Sigmoid colon (tissue), 4 donors: ENCODE results near the gene GORASP1.

Experiments used
- POLR2AphosphoS5 ChIP-seq, 4 donors: sonication (generic); formaldehyde crosslinking; IDR thresholded peaks; one replicate each; pipeline ENCODE4 v1.6.1; 2017; ENCODE audit warnings: antibody characterized with exemption in 4 of 4
- TF ChIP-seq, protein P1 (sequence below), 4 experiments: fragments of 450-650 bp in 3 of 4; fragments of 200-600 bp in 1 of 4; IDR thresholded peaks; one replicate each; pipeline ENCODE4 v1.5.1; 2016 to 2019; ENCODE audit warnings: antibody characterized with exemption in 4 of 4, mild to moderate bottlenecking in 3 of 4, moderate library complexity in 2 of 4

GRCh38 chr3:39130026-39130425 lies 22.6 kb upstream of the GORASP1 start:
- TF ChIP-seq POLR2AphosphoS5 (IDR thresholded peaks at IDR 0.05) = no peak
- TF ChIP-seq, protein P1, sequence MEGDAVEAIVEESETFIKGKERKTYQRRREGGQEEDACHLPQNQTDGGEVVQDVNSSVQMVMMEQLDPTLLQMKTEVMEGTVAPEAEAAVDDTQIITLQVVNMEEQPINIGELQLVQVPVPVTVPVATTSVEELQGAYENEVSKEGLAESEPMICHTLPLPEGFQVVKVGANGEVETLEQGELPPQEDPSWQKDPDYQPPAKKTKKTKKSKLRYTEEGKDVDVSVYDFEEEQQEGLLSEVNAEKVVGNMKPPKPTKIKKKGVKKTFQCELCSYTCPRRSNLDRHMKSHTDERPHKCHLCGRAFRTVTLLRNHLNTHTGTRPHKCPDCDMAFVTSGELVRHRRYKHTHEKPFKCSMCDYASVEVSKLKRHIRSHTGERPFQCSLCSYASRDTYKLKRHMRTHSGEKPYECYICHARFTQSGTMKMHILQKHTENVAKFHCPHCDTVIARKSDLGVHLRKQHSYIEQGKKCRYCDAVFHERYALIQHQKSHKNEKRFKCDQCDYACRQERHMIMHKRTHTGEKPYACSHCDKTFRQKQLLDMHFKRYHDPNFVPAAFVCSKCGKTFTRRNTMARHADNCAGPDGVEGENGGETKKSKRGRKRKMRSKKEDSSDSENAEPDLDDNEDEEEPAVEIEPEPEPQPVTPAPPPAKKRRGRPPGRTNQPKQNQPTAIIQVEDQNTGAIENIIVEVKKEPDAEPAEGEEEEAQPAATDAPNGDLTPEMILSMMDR (IDR thresholded peaks at IDR 0.05) = no peak
